ENCODE data around the gene KRT40.

Gene KRT40

GRCh38 chr17:40936976-40937375 lies 47.1 kb downstream of the KRT40 start:
- TF ChIP-seq CTCF (IDR thresholded peaks at IDR 0.05; ENCODE audit: low read depth, low read length) (no peak), POLR2A (IDR thresholded peaks at IDR 0.05; ENCODE audit: extremely low read depth, insufficient read length) (no peak), MAX (IDR thresholded peaks at IDR 0.05; ENCODE audit: low read depth, low read length) (no peak), MYC (IDR thresholded peaks at IDR 0.05; ENCODE audit: low read depth, low read length) (no peak)
- no peak overlapping the region for H3K4me3 ChIP-seq (ENCODE audit: low read depth, low read length)
- no peak for DNase-seq (ENCODE audit: low read depth)

DNA sequence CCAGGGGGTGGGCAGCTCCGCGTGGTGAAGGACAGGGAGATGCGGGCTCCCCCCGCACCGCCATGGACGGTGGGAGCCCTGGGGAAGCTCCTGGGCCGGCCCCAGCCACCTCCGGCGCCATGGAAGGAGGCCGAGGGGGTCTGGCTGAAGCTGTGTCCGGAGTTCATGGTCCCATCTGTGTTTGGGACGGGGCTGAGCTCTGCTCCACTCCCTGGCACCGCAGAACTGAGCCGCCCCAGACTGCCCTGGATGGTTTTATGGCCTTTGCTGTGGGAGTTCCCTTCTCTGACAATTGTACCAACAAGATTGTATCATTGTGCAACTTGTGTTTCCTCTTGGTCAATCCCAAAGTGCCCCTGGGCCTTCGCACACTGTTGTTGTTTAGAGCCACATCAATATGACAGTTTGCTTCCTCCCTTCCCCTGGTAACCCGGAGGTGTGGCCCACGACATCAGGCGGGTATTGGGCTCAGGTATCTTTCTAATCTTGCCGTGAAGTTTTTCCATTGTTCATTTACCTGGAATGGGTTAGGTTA lies 47.6 kb downstream of the KRT40 start:
- peak; percentile 42 for DNase-seq (ENCODE audit: low read depth)
- H3K4me3 ChIP-seq (ENCODE audit: low read depth, low read length), result no peak overlapping the region
- TF ChIP-seq MAX (IDR thresholded peaks at IDR 0.05; ENCODE audit: low read depth, low read length), result no peak

DNA sequence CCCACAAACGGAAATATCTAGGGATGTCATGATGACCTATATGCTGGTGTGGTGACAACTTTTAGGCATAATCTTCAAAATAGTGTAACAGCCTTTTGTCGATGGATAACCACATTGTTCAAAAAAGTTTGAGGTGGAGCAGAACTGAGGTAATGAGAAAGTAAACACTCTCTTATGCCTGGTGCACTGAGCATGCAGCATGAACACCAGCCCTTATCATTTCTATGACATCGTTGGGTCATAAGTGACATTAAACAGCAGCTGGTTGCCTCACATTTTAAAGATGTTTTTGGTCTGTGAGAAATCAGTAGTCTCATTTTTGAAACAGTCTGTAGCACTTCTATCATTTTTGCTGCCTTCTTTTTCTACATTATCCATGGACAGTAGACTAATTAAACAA lies 48.5 kb downstream of the KRT40 start:
- TF ChIP-seq MYC (IDR thresholded peaks at IDR 0.05; ENCODE audit: low read depth, low read length) (no peak), MAX (IDR thresholded peaks at IDR 0.05; ENCODE audit: low read depth, low read length) (no peak), CTCF (IDR thresholded peaks at IDR 0.05; ENCODE audit: low read depth, low read length) (no peak), POLR2A (IDR thresholded peaks at IDR 0.05; ENCODE audit: extremely low read depth, insufficient read length) (no peak)
- DNase-seq (ENCODE audit: low read depth), result no peak
- no peak overlapping the region for H3K4me3 ChIP-seq (ENCODE audit: low read depth, low read length)

DNA sequence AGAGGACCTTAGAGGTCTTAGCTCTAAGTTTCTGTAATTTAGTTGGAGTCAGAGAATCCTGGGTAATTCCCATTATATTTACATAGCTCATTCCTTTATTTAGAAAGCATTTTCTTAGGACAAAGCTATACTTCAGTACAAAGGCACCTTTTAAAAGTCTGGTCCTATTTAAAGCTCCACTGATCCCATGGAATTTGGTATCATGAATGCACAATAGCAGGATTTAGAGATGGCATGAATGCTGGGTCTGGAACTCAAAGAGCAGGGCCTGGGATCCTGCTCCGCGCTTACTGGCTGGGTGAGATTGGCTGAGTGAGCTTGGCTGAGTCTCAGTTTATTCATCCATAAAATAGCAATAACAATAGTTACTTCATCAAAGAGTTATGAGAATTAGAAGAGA lies 51.5 kb downstream of the KRT40 start:
- no peak for DNase-seq (ENCODE audit: low read depth)
- TF ChIP-seq MYC (IDR thresholded peaks at IDR 0.05; ENCODE audit: low read depth, low read length) (no peak), MAX (IDR thresholded peaks at IDR 0.05; ENCODE audit: low read depth, low read length) (no peak), POLR2A (IDR thresholded peaks at IDR 0.05; ENCODE audit: extremely low read depth, insufficient read length) (no peak), CTCF (IDR thresholded peaks at IDR 0.05; ENCODE audit: low read depth, low read length) (no peak)
- H3K4me3 ChIP-seq (ENCODE audit: low read depth, low read length), result no peak overlapping the region

GRCh38 chr17:40931311-40931710 lies 52.8 kb downstream of the KRT40 start:
- H3K4me3 ChIP-seq (ENCODE audit: low read depth, low read length), result no peak overlapping the region
- DNase-seq (ENCODE audit: low read depth), result no peak
- TF ChIP-seq MAX (IDR thresholded peaks at IDR 0.05; ENCODE audit: low read depth, low read length), result no peak
- TF ChIP-seq MYC (IDR thresholded peaks at IDR 0.05; ENCODE audit: low read depth, low read length), result no peak
- no peak for TF ChIP-seq CTCF (IDR thresholded peaks at IDR 0.05; ENCODE audit: low read depth, low read length)

Measured in NB4 (cell line).